Osteocyte (in vitro differentiated cells): ENCODE data around the gene TMEM175. TPM values are rescaled to one million over a fixed set of nuclear protein-coding genes. Genes with fewer than 3 reads are reported as not detected.

Experiments
- DNase-seq: peaks from one replicate; pipeline ENCODE4 v3.0.0; 2021; ENCODE audit warnings: mixed read lengths; ENCODE audit not compliant: unreplicated experiment; ENCODE audit errors: extremely low spot score
- H3K27ac Mint-ChIP-seq: one replicate; pipeline ENCODE4 v1.8.0; 2021; ENCODE audit warnings: mild to moderate bottlenecking, mixed read lengths; ENCODE audit not compliant: unreplicated experiment
- H3K27me3 Mint-ChIP-seq: one replicate; pipeline ENCODE4 v1.8.0; 2021; ENCODE audit warnings: mixed read lengths; ENCODE audit not compliant: unreplicated experiment
- H3K36me3 Mint-ChIP-seq: one replicate; pipeline ENCODE4 v1.8.0; 2021; ENCODE audit warnings: mixed read lengths; ENCODE audit not compliant: unreplicated experiment
- H3K4me1 Mint-ChIP-seq: one replicate; pipeline ENCODE4 v1.8.0; 2021; ENCODE audit warnings: mixed read lengths; ENCODE audit not compliant: unreplicated experiment
- H3K4me3 Mint-ChIP-seq: one replicate; pipeline ENCODE4 v1.8.0; 2021; ENCODE audit warnings: mild to moderate bottlenecking, moderate library complexity, mixed read lengths; ENCODE audit not compliant: unreplicated experiment
- H3K9me3 Mint-ChIP-seq: one replicate; pipeline ENCODE4 v1.8.0; 2021; ENCODE audit warnings: mixed read lengths; ENCODE audit not compliant: unreplicated experiment
- CTCF ChIP-seq: fragments of 200-600 bp; sonication (generic); IDR thresholded peaks from 2 replicates; pipeline ENCODE4 v1.5.0; 2021; ENCODE audit warnings: antibody characterized with exemption, mild to moderate bottlenecking, moderate library complexity
- total RNA-seq: library from RNA; stranded (reverse); gene quantifications from 2 replicates; pipeline ENCODE4 v1.2.1, GENCODE V29; 2021

Gene TMEM175
- total RNA-seq, 1 donor from 2014 or later: 39.7 TPM

- H3K9me3 Mint-ChIP-seq: no peaks in the 10 kb centered on the region
Observed at GRCh38 chr4:961351-962230, 29.3 kb downstream of the TMEM175 start.

GRCh38 chr4:962231-963208, 30.3 kb downstream of the TMEM175 start:
- DNase-seq: no peak
- H3K36me3 Mint-ChIP-seq: peaks cover 2% of the 10 kb centered on the region
- TF ChIP-seq CTCF: no peak
- H3K4me1 Mint-ChIP-seq: no peaks in the 10 kb centered on the region
- no peak overlapping the region for H3K27ac Mint-ChIP-seq
- H3K27me3 Mint-ChIP-seq: no peaks in the 10 kb centered on the region
- no peak overlapping the region for H3K4me3 Mint-ChIP-seq
- H3K9me3 Mint-ChIP-seq: no peaks in the 10 kb centered on the region

More at GRCh38 chr4:961351-962230, 29.3 kb downstream of the TMEM175 start:
- no peak for DNase-seq
- Mint-ChIP-seq H3K4me1 (no peaks in the 10 kb centered on the region), H3K36me3 (peaks cover 2% of the 10 kb centered on the region), H3K27me3 (no peaks in the 10 kb centered on the region), H3K4me3 (no peak overlapping the region), H3K27ac (no peak overlapping the region)
- no peak for TF ChIP-seq CTCF

GRCh38 chr4:963276-964225, 31.3 kb downstream of the TMEM175 start:
- DNase-seq: no peak
- Mint-ChIP-seq H3K4me3 (no peak overlapping the region), H3K27ac (no peak overlapping the region), H3K9me3 (no peaks in the 10 kb centered on the region), H3K4me1 (no peaks in the 10 kb centered on the region), H3K27me3 (no peaks in the 10 kb centered on the region), H3K36me3 (no peaks in the 10 kb centered on the region)
- no peak for TF ChIP-seq CTCF

GRCh38 chr4:964346-965025, 32.2 kb downstream of the TMEM175 start:
- Mint-ChIP-seq H3K9me3 (no peaks in the 10 kb centered on the region), H3K4me3 (no peak overlapping the region), H3K27ac (no peak overlapping the region), H3K27me3 (no peaks in the 10 kb centered on the region), H3K36me3 (no peaks in the 10 kb centered on the region), H3K4me1 (no peaks in the 10 kb centered on the region)
- TF ChIP-seq CTCF: no peak
- no peak for DNase-seq
